ENCODE data around the gene DCDC1.

DCDC1 gene

GRCh38 chr11:31369348-31370329 lies at the start of gene DCDC1, which contains the start of gene DNAJC24:
DCDC1 (minus strand) TSS chr11:31369739; CDS start chr11:31328280, 41,459 bp downstream.
DNAJC24 (plus strand) TSS chr11:31369860; CDS start chr11:31370749, 889 bp downstream.
- TF ChIP-seq, protein P1, sequence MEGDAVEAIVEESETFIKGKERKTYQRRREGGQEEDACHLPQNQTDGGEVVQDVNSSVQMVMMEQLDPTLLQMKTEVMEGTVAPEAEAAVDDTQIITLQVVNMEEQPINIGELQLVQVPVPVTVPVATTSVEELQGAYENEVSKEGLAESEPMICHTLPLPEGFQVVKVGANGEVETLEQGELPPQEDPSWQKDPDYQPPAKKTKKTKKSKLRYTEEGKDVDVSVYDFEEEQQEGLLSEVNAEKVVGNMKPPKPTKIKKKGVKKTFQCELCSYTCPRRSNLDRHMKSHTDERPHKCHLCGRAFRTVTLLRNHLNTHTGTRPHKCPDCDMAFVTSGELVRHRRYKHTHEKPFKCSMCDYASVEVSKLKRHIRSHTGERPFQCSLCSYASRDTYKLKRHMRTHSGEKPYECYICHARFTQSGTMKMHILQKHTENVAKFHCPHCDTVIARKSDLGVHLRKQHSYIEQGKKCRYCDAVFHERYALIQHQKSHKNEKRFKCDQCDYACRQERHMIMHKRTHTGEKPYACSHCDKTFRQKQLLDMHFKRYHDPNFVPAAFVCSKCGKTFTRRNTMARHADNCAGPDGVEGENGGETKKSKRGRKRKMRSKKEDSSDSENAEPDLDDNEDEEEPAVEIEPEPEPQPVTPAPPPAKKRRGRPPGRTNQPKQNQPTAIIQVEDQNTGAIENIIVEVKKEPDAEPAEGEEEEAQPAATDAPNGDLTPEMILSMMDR (IDR thresholded peaks at IDR 0.05; ENCODE audit: low read depth, low read length) = no peak
- TF ChIP-seq MYC (IDR thresholded peaks at IDR 0.05; ENCODE audit: low read depth, low read length) (peak; percentile 74; the same call in 1 of the 2 replicates), POLR2A (IDR thresholded peaks at IDR 0.05; ENCODE audit: extremely low read depth, insufficient read length) (peak; percentile 62), MAX (IDR thresholded peaks at IDR 0.05; ENCODE audit: low read depth, low read length) (peak; percentile 76)
- DNase-seq (ENCODE audit: low read depth) = peak; percentile 93

DNA sequence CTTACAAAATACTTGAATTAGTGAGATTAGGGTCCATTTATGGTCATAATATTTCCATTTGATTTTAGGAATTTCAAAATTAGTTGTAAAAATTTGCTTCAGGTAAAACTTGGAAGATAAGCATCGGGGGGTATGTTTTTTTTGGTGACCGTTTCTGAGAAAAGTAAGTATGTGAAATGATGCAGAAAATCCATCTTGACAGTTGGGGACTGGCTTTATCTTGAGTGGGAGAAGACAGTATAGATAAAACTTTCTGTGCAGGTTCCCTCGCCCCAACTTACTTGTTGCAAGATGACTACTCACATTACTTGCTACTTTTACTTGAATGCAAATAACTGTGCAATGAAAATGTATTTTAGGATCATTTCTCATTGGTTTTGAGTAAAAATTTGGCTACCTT lies 49.6 kb upstream of the DCDC1 start:
- no peak for TF ChIP-seq MYC (IDR thresholded peaks at IDR 0.05; ENCODE audit: low read depth, low read length)
- TF ChIP-seq MAX (IDR thresholded peaks at IDR 0.05; ENCODE audit: low read depth, low read length) = no peak
- TF ChIP-seq, protein P1 (IDR thresholded peaks at IDR 0.05; ENCODE audit: low read depth, low read length) = no peak
- no peak for TF ChIP-seq POLR2A (IDR thresholded peaks at IDR 0.05; ENCODE audit: extremely low read depth, insufficient read length)
- H3K4me3 ChIP-seq (ENCODE audit: low read depth, low read length) = no peak overlapping the region
- no peak for DNase-seq (ENCODE audit: low read depth)

More at GRCh38 chr11:31369348-31370329, at the start of gene DCDC1, which contains the start of gene DNAJC24:
- H3K4me3 ChIP-seq (ENCODE audit: low read depth, low read length) = peak within 1 kb of the TSS; percentile 93

DNA sequence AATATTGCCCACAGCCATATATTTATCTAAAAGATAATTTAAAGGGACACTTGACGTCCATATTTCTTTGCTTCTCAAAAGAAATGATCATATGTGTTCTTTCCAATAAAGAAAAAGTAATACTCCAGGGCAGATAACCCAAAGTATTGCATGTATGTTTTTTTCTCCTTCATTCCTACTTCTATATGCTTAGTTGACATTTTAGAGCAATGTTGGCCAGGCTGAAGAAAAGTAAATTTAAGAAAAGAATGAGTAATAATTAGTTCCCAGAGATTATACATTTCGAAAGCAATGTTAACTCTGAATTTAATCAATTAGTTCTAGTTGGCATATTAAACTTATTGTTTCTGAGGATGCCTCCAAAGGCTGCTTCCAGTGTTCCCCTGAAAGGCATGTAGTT lies 48.3 kb upstream of the DCDC1 start:
- H3K4me3 ChIP-seq (ENCODE audit: low read depth, low read length) = no peak overlapping the region
- TF ChIP-seq MAX (IDR thresholded peaks at IDR 0.05; ENCODE audit: low read depth, low read length) (no peak), POLR2A (IDR thresholded peaks at IDR 0.05; ENCODE audit: extremely low read depth, insufficient read length) (no peak), MYC (IDR thresholded peaks at IDR 0.05; ENCODE audit: low read depth, low read length) (no peak)
- TF ChIP-seq, protein P1 (IDR thresholded peaks at IDR 0.05; ENCODE audit: low read depth, low read length) = no peak
- DNase-seq (ENCODE audit: low read depth) = no peak

DNA sequence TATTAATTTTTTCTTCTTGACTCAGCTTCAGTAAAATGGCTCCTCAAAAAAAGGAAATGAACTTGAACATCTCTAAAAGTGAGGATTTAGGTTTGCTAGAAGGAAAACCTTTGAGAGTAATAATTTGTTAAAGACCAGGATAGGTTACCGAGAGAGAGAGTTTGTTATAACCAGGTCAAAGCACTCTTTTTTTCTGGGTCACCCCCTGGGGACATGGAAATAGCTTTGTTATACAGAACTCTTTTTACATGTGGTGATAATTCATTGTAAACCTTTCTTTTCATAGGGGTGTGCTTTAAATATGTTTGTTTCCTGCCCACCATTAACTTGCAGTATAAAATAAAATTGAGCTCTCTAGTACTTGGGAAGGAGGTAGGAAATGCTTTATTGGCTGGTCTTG lies 47.8 kb upstream of the DCDC1 start:
- no peak for DNase-seq (ENCODE audit: low read depth)
- TF ChIP-seq MAX (IDR thresholded peaks at IDR 0.05; ENCODE audit: low read depth, low read length) = no peak
- TF ChIP-seq, protein P1 (IDR thresholded peaks at IDR 0.05; ENCODE audit: low read depth, low read length) = no peak
- TF ChIP-seq MYC (IDR thresholded peaks at IDR 0.05; ENCODE audit: low read depth, low read length) = no peak
- no peak for TF ChIP-seq POLR2A (IDR thresholded peaks at IDR 0.05; ENCODE audit: extremely low read depth, insufficient read length)

DNA sequence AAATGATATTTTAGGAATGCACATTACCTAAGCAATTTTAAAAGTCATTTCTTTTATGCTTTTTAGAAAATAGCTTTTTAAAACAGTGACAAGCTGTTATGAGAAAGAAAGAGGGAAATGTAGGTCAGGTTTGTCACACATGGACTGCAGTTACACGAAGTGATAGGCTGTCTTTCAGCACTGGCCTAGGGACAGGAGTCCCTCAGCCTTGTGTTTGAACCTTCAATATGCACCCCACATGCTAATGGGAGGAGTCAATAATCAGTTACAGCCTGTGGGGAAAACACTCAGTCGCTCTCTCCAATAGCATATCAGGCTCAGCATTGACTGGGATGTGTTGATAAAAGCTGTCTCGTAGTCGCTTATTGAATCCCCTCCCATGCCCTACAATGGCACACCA lies 45.9 kb upstream of the DCDC1 start:
- DNase-seq (ENCODE audit: low read depth) = no peak
- TF ChIP-seq, protein P1 (IDR thresholded peaks at IDR 0.05; ENCODE audit: low read depth, low read length) = no peak
- TF ChIP-seq MYC (IDR thresholded peaks at IDR 0.05; ENCODE audit: low read depth, low read length) = no peak
- no peak for TF ChIP-seq MAX (IDR thresholded peaks at IDR 0.05; ENCODE audit: low read depth, low read length)
- TF ChIP-seq POLR2A (IDR thresholded peaks at IDR 0.05; ENCODE audit: extremely low read depth, insufficient read length) = no peak
- no peak overlapping the region for H3K4me3 ChIP-seq (ENCODE audit: low read depth, low read length)

More for the DNA sequence above, 47.8 kb upstream of the DCDC1 start:
- H3K4me3 ChIP-seq (ENCODE audit: low read depth, low read length) = no peak overlapping the region
